PFSK-1 (cell line): ENCODE data around the gene IGFBP5.

ENCODE experiments used
- FOXP2 ChIP-seq: optimal IDR thresholded peaks from 2 replicates; pipeline ENCODE3; 2011; ENCODE audit warnings: borderline replicate concordance, control low read depth, inconsistent platforms; ENCODE audit not compliant: insufficient read depth; ENCODE audit errors: extremely low read length, extremely low read depth
- POLR2AphosphoS5 ChIP-seq: IDR thresholded peaks from 2 replicates; pipeline ENCODE4 v1.6.1; 2012; ENCODE audit warnings: low read depth, mild to moderate bottlenecking, control low read depth, low read length, moderate library complexity
- SIN3A ChIP-seq: IDR thresholded peaks from 2 replicates; pipeline ENCODE4 v1.6.1; 2012; ENCODE audit warnings: mild to moderate bottlenecking, low read length, moderate library complexity, borderline replicate concordance; ENCODE audit not compliant: insufficient read depth
- TAF1 ChIP-seq: IDR thresholded peaks from 2 replicates; pipeline ENCODE4 v1.6.1; 2012; ENCODE audit warnings: low read length, control low read depth, borderline replicate concordance; ENCODE audit not compliant: insufficient read depth
- TF ChIP-seq, protein P1 (sequence below), 2 experiments: IDR thresholded peaks; 2 replicates each; pipeline versions ENCODE4 v1.6.1 to v1.8.0; 2011 to 2012; ENCODE audit warnings: low read depth in 2 of 2, low read length in 2 of 2, control low read depth in 1 of 2, inconsistent platforms in 1 of 2, mild to moderate bottlenecking in 1 of 2, moderate library complexity in 1 of 2; ENCODE audit not compliant: insufficient read depth in 1 of 2

The IGFBP5 gene

DNA sequence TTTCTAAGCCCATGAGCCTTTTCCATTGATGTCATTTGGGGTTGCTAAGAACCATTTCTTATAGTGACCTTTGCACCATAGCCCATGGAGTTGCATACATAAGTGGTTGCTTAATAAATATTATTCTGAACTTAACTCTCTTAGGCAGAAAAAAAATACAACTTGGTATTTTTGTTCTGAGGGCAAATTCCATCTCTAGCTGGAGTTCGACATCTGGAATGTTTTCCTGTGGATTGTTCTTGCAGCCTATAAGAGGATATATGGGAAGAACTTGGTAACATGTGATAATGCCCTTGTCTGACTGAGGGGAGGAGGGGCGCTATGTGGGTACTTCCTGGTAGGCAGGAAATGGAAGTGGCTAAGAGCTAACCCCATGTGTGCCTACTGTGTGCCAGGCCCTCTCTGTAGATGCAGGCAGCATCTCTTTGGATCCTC is 41.4 kb downstream of the IGFBP5 start:
- TF ChIP-seq, protein P1, sequence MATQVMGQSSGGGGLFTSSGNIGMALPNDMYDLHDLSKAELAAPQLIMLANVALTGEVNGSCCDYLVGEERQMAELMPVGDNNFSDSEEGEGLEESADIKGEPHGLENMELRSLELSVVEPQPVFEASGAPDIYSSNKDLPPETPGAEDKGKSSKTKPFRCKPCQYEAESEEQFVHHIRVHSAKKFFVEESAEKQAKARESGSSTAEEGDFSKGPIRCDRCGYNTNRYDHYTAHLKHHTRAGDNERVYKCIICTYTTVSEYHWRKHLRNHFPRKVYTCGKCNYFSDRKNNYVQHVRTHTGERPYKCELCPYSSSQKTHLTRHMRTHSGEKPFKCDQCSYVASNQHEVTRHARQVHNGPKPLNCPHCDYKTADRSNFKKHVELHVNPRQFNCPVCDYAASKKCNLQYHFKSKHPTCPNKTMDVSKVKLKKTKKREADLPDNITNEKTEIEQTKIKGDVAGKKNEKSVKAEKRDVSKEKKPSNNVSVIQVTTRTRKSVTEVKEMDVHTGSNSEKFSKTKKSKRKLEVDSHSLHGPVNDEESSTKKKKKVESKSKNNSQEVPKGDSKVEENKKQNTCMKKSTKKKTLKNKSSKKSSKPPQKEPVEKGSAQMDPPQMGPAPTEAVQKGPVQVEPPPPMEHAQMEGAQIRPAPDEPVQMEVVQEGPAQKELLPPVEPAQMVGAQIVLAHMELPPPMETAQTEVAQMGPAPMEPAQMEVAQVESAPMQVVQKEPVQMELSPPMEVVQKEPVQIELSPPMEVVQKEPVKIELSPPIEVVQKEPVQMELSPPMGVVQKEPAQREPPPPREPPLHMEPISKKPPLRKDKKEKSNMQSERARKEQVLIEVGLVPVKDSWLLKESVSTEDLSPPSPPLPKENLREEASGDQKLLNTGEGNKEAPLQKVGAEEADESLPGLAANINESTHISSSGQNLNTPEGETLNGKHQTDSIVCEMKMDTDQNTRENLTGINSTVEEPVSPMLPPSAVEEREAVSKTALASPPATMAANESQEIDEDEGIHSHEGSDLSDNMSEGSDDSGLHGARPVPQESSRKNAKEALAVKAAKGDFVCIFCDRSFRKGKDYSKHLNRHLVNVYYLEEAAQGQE (IDR thresholded peaks at IDR 0.05; ENCODE audit: insufficient read depth in 1 of 2, low read depth in 2 of 2, low read length in 2 of 2) = no peak
- no peak for TF ChIP-seq POLR2AphosphoS5
- no peak for TF ChIP-seq FOXP2
- no peak for TF ChIP-seq TAF1
- no peak for TF ChIP-seq SIN3A

DNA sequence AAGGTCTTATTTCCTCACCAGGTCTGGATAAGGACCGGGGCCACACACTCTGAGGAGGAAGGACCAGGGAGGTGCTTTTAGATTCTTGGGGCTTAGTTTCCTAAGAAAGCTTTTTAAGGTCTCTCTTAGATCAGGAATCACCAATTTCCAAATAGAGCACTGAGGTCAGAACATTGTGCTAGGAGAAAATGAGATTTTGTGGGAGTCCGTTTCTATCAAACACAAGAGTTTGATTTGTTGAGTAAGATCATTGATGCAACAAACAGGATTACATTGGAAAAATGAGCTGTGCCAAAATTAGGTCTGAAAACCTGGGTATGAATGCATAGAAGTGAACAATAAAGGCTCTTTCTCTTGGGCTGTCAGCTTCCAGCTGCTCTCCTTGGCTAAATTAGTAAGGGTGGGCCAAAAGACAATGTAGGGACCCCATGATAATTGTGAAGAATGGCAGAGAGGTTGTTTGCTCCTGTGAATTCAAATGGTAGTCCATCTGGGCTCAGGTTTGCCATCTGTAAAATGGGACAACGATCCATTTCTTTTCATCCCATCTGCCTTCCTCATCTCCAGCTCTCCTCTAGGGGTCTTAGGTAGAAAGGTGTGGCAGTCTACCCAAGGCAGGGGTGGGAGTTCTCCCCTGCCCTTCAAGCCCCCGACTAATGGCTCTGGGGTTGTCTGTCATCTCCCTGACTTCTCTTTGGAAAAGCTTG is 42.1 kb downstream of the IGFBP5 start:
- TF ChIP-seq POLR2AphosphoS5 (no peak), SIN3A (no peak), FOXP2 (no peak), TAF1 (no peak)
- TF ChIP-seq, protein P1 (IDR thresholded peaks at IDR 0.05; ENCODE audit: insufficient read depth in 1 of 2, low read depth in 2 of 2, low read length in 2 of 2) = no peak

DNA sequence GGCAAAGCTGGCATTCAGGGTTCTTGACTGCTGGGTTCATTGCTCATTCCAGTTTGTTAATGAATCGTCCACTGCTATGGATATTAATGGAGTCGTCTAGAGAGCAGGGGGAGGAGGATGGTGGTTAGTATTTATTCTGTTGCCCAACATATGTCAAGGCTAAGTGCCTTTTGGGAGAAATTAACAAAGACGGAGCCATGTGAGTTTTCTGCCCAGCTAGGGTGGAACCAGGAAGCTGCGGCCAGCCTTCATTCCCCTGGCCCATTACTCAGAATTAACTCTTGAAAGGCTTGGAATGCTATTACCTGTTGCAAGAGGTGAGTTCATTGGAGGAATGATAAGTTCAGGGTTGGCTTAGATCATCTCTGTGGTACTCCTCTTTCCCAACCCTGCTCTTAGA is 42.8 kb downstream of the IGFBP5 start:
- no peak for TF ChIP-seq FOXP2
- no peak for TF ChIP-seq POLR2AphosphoS5

DNA sequence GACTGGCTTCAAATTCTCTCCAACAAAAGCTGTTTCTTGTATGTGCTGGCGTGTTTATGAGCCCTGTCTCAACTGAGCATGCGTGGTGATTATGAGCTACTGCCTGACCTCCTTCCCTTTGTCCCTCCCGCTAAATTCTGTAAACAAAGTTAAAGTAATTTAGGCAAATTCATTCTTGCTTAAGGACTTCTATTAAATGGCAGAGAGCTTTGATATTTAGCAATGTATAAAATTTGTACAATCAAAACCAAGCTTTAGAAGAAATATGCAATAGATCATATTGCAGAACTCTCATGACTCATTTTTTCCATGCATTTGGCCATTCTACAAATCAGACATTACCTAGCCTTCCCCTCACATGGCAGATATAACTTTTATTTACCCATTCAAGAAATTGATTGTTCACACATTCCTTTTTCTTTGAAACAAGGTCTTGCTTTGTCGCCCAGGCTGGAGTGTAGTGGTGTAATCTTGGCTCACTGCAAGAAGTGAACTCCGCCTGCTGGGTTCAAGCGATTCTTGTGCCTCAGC is 43.9 kb downstream of the IGFBP5 start:
- TF ChIP-seq TAF1 (no peak), POLR2AphosphoS5 (no peak), SIN3A (no peak), FOXP2 (no peak)
- TF ChIP-seq, protein P1 (IDR thresholded peaks at IDR 0.05; ENCODE audit: insufficient read depth in 1 of 2, low read depth in 2 of 2, low read length in 2 of 2) = no peak

DNA sequence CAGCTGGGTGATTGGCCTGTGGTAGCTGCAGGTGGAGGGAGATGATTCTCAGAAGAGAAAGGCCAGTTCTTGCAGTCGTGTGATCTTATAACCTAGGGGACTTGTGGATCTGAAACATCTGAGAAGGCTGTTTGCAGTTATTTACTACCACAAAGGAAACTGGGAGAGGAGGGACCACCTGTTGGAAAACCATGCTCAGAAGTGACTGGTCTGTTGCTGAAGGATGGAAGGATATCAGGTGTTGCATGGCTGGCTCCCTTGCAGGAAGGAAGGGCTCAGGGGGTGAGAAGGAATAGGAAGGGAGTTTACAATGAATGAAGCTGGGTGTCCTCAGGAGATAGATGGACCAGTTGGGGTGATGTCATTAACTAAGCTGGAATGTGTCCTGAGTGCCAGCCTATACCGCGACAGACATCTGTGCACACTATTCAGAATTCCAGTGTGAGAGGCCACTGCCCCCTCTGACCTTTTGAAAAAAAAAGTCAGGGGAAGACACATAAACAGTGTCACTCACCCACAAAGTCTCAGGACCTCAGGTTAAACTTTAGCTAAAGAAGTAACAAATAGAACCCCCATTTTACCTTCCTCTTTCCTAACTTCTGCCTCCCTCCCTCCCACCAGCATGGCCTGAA is 44.6 kb downstream of the IGFBP5 start:
- no peak for TF ChIP-seq TAF1
- TF ChIP-seq, protein P1 (IDR thresholded peaks at IDR 0.05; ENCODE audit: insufficient read depth in 1 of 2, low read depth in 2 of 2, low read length in 2 of 2) = no peak
- no peak for TF ChIP-seq POLR2AphosphoS5
- no peak for TF ChIP-seq SIN3A
- no peak for TF ChIP-seq FOXP2
